ENCODE data around the gene GSG1L2. TPM values are rescaled to one million over a fixed set of nuclear protein-coding genes. Genes with fewer than 3 reads are reported as not detected.

The GSG1L2 gene
- total RNA-seq, 4 donors from 2014 or later, result not detected

DNA sequence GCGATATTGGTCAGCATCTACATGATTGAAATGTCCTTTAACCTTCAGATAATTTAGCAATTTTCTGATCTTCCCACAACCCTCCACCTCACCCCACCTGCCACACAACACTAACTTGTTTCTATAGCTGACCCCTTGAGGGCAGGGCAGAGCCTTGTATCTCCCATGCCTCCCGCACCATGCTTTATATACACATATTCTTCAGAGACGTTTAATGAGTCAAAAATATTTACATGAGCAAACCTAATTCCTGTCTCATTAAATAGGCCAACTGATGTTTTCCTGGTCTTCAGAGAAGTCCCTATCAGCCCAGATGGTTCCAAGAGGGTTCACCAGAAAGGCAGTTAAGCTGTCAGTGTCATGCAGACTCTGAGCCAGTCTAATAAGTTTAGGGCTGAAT is 23.9 kb downstream of the GSG1L2 start:
- Histone ChIP-seq H3K4me3 (no peak overlapping the region), H3K4me1 (no peaks in the 10 kb centered on the region)
- TF ChIP-seq, protein P1, sequence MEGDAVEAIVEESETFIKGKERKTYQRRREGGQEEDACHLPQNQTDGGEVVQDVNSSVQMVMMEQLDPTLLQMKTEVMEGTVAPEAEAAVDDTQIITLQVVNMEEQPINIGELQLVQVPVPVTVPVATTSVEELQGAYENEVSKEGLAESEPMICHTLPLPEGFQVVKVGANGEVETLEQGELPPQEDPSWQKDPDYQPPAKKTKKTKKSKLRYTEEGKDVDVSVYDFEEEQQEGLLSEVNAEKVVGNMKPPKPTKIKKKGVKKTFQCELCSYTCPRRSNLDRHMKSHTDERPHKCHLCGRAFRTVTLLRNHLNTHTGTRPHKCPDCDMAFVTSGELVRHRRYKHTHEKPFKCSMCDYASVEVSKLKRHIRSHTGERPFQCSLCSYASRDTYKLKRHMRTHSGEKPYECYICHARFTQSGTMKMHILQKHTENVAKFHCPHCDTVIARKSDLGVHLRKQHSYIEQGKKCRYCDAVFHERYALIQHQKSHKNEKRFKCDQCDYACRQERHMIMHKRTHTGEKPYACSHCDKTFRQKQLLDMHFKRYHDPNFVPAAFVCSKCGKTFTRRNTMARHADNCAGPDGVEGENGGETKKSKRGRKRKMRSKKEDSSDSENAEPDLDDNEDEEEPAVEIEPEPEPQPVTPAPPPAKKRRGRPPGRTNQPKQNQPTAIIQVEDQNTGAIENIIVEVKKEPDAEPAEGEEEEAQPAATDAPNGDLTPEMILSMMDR (IDR thresholded peaks at IDR 0.05), result no peak
- no peak for TF ChIP-seq POLR2A (IDR thresholded peaks at IDR 0.05)

DNA sequence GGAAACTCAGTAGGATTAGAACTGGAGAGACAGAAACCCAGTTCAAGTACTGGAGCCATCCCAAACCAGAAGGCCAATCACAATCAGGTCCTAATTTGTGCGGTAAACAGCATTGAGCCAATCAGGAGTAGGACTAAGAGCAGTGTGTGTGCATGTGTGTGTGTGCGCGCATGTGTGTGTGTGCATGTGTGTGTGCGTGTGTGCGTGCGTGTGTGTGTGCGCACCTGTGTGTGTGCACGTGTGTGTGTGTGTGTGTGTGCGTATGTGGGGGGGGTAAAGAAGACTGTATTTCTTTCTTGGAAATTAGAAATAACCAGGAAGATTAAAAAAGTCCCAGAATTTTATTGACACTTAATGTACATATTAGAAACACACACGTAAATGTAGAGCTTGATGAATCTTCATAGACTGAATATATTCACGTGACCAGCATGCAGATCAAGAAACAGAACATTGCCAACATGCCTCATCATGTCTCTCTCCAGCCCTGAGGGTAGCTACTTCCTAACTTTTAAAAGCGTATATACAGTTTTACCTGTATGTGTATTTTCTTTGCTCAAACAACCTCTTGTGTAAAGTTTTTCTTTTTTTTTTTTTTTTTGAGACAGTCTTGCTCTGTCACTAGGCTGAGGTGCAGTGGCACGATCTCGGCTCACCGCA is 29.6 kb downstream of the GSG1L2 start:
- H3K9me3 ChIP-seq, result no peaks in the 10 kb centered on the region
- no peaks in the 10 kb centered on the region for H3K27me3 ChIP-seq
- no peak overlapping the region for H3K27ac ChIP-seq
- TF ChIP-seq, protein P1 (IDR thresholded peaks at IDR 0.05), result no peak
- TF ChIP-seq POLR2A (IDR thresholded peaks at IDR 0.05), result no peak
- H3K4me3 ChIP-seq, result no peak overlapping the region
- H3K36me3 ChIP-seq, result no peaks in the 10 kb centered on the region
- no peaks in the 10 kb centered on the region for H3K4me1 ChIP-seq
- no peak for DNase-seq

More for the DNA sequence above, 23.9 kb downstream of the GSG1L2 start:
- Histone ChIP-seq H3K36me3 (no peaks in the 10 kb centered on the region), H3K27ac (no peak overlapping the region), H3K9me3 (no peaks in the 10 kb centered on the region), H3K27me3 (no peaks in the 10 kb centered on the region)
- no peak for DNase-seq

DNA sequence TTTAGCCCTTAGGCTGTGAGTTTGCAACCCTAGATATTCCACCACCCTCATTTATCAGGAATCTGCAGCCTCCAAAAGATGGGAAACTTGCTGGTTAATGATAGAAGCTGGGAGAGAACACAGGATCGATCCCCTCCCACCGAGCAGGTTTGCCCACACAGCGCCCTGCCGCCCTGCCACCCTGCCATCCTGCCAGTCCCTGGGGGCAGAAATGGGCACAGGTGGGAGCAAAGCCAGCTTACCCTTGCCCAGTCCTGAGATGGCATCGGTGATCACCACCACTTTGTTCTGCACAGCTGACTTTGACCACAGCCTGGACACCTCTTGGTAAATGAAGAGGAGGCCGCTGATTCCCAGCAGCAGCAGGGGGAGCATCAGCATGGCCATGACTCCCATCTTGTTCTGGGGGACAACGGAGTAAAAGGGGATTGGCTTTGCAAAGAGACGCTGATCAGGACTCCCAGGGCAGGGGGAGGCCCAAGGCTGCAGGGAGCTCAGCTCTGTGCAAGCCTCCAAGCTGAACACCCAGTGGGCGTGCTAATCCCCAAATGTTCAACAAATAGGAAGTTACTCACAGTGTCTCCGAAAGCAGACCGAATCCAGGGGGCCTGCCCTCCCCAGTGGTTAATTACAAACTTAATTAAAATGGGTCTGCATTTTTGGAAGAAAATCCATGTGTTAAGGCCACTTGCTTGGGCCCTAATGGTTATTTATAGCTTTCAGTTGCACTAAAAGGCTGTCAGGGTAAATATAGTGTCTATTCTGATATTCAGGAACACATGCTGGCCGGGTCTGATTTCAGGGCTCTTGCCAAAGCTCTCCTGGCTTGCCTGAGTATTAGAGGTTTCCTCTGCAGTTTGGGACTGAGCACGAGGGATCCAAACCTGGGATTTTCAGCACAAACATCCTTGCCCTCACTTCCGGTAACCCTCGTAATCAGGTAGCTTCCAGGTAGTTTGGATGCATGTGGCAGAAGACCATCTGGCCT is 30.7 kb downstream of the GSG1L2 start, which contains the start of gene DHRS7C:
DHRS7C (minus strand) TSS at position 704 of the 988 bp plus-strand sequence; CDS start at position 396, 308 bp downstream.
- no peaks in the 10 kb centered on the region for H3K9me3 ChIP-seq
- DNase-seq, result no peak
- H3K4me3 ChIP-seq, result no peak within 1 kb of the TSS
- no peak within 1 kb of the TSS for H3K27ac ChIP-seq
- TF ChIP-seq, protein P1 (IDR thresholded peaks at IDR 0.05), result no peak
- TF ChIP-seq POLR2A (IDR thresholded peaks at IDR 0.05), result no peak
- H3K36me3 ChIP-seq, result no peaks in the 10 kb centered on the region
- no peaks in the 10 kb centered on the region for H3K27me3 ChIP-seq
- no peaks in the 10 kb centered on the region for H3K4me1 ChIP-seq

DNA sequence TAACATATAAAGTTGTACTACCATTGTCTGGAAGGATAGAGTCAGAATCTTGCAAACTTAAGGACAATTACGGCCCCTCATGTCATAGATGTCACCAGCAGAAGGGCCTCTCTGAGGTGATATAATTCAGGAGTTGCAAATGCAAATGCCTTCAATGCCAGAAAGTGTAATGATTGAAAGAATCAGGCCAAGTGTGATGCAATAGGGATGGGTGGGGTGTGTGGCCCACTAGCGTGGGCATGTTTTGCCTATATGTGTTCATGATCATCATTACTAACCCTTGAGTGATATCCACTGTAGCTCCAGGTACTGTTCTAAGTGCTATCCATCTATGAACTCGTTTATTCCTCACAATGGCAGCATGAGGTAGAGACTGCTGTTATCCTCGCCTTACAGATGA is 31.6 kb downstream of the GSG1L2 start:
- Histone ChIP-seq H3K36me3 (no peaks in the 10 kb centered on the region), H3K27me3 (no peaks in the 10 kb centered on the region), H3K4me1 (no peaks in the 10 kb centered on the region), H3K9me3 (no peaks in the 10 kb centered on the region), H3K27ac (no peak overlapping the region), H3K4me3 (no peak overlapping the region)
- TF ChIP-seq POLR2A (IDR thresholded peaks at IDR 0.05), result no peak
- TF ChIP-seq, protein P1 (IDR thresholded peaks at IDR 0.05), result no peak
- DNase-seq, result no peak

DNA sequence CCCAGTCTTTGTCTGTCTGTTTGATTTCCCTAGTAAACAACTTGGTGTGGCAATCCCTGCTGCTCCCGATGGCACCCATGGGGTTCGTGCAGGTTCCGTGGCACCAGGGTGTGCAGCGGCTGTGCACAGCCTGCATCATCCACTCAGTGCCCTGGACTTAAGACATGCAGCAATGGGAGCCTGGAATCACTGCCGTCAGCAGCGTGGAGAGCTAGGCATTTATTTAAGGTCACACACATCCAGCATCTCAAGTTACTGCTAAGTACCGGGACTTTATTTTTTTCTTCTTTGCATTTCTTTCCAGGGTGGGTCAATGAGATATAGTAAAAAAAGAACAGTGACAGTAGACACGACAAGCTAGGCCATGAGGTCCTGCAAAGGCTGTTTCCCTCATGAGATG is 33.3 kb downstream of the GSG1L2 start:
- H3K9me3 ChIP-seq, result no peaks in the 10 kb centered on the region
- no peaks in the 10 kb centered on the region for H3K4me1 ChIP-seq
- no peaks in the 10 kb centered on the region for H3K36me3 ChIP-seq
- no peak overlapping the region for H3K27ac ChIP-seq
- H3K27me3 ChIP-seq, result no peaks in the 10 kb centered on the region
- no peak for DNase-seq
- no peak for TF ChIP-seq POLR2A (IDR thresholded peaks at IDR 0.05)
- TF ChIP-seq, protein P1 (IDR thresholded peaks at IDR 0.05), result no peak
- no peak overlapping the region for H3K4me3 ChIP-seq
